Parathyroid adenoma (tissue), 2 donors: ENCODE data around the gene ZNHIT2.

Experiments
- H2AFZ ChIP-seq: fragments of 300-600 bp; sonication (generic); one replicate; pipeline ENCODE4 v1.7.0; 2017; ENCODE audit warnings: antibody characterized with exemption, mild to moderate bottlenecking
- H3K27ac ChIP-seq: fragments of 300-600 bp; sonication (generic); one replicate; pipeline ENCODE4 v1.7.0; 2017
- H3K27me3 ChIP-seq: fragments of 300-600 bp; sonication (generic); one replicate; pipeline ENCODE4 v1.7.0; 2017; ENCODE audit warnings: low read length; ENCODE audit not compliant: control insufficient read depth, insufficient read depth
- H3K36me3 ChIP-seq: fragments of 300-600 bp; sonication (generic); one replicate; pipeline ENCODE4 v1.7.0; 2017; ENCODE audit warnings: low read length; ENCODE audit not compliant: control insufficient read depth, insufficient read depth
- H3K4me1 ChIP-seq: fragments of 300-600 bp; sonication (generic); one replicate; pipeline ENCODE4 v1.7.0; 2017; ENCODE audit warnings: control low read depth
- H3K4me2 ChIP-seq: fragments of 300-600 bp; sonication (generic); one replicate; pipeline ENCODE4 v1.7.0; 2017; ENCODE audit warnings: low read length
- H3K4me3 ChIP-seq: fragments of 300-600 bp; sonication (generic); one replicate; pipeline ENCODE4 v1.7.0; 2017; ENCODE audit warnings: low read depth, low read length
- H3K79me2 ChIP-seq: fragments of 300-600 bp; sonication (generic); one replicate; pipeline ENCODE4 v1.7.0; 2017; ENCODE audit warnings: control low read depth
- H3K9ac ChIP-seq: fragments of 300-600 bp; sonication (generic); one replicate; pipeline ENCODE4 v1.7.0; 2017; ENCODE audit warnings: mild to moderate bottlenecking
- H3K9me3 ChIP-seq: fragments of 300-600 bp; sonication (generic); one replicate; pipeline ENCODE4 v1.7.0; 2017; ENCODE audit warnings: low read length; ENCODE audit not compliant: control insufficient read depth
- TF ChIP-seq, protein P1 (sequence below): fragments of 300-600 bp; sonication (generic); IDR thresholded peaks from one replicate; pipeline ENCODE4 v1.7.0; 2017; ENCODE audit warnings: antibody characterized with exemption, mild to moderate bottlenecking
- donor health status: primary hyperparathyroidism.

Gene ZNHIT2

DNA sequence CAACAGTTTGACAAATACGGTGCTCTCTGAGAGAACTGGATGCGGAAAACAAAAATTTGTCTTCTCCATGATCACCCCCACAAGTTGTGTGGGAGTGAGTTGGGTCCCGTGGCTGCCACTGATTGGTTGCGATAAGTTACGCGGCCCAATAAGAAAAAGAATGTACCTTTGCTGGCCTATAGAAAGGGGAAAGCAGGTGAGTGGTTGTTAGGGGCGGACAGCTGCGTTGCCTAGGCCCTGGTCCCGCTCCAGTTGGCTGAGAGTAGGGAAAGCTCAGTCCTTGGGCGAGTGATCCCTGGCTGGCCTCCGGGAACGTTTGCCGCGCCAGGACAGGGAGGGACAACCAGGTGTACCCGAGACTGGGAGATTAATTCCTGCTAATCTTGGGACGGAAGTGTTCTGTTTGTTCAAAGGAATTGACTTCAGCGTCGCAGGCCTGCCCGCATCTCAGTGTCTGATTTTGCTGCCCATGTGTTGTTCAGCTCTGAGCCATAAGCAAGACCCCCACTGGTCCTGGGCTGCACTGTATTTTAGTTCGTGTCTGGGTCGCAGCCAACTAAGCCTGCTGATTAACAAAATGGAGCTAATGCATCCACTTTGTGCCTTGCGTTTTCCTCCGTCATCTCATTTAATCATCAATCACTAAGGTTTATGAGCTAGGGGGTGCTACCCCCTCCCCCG is 17.6 kb upstream of the ZNHIT2 start:
- no peaks in the 10 kb centered on the region for H3K36me3 ChIP-seq
- H3K4me2 ChIP-seq, result peak overlapping the region; percentile 96
- H3K79me2 ChIP-seq, result peaks cover 10% of the 10 kb centered on the region
- no peaks in the 10 kb centered on the region for H3K27me3 ChIP-seq
- no peaks in the 10 kb centered on the region for H3K9me3 ChIP-seq
- peak overlapping the region; percentile 91 for H2AFZ ChIP-seq
- H3K9ac ChIP-seq, result peak overlapping the region; percentile 93
- H3K27ac ChIP-seq, result peak overlapping the region; percentile 100
- peaks cover 2% of the 10 kb centered on the region for H3K4me1 ChIP-seq
- TF ChIP-seq, protein P1, sequence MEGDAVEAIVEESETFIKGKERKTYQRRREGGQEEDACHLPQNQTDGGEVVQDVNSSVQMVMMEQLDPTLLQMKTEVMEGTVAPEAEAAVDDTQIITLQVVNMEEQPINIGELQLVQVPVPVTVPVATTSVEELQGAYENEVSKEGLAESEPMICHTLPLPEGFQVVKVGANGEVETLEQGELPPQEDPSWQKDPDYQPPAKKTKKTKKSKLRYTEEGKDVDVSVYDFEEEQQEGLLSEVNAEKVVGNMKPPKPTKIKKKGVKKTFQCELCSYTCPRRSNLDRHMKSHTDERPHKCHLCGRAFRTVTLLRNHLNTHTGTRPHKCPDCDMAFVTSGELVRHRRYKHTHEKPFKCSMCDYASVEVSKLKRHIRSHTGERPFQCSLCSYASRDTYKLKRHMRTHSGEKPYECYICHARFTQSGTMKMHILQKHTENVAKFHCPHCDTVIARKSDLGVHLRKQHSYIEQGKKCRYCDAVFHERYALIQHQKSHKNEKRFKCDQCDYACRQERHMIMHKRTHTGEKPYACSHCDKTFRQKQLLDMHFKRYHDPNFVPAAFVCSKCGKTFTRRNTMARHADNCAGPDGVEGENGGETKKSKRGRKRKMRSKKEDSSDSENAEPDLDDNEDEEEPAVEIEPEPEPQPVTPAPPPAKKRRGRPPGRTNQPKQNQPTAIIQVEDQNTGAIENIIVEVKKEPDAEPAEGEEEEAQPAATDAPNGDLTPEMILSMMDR, result no peak
- peak overlapping the region; percentile 92 for H3K4me3 ChIP-seq

DNA sequence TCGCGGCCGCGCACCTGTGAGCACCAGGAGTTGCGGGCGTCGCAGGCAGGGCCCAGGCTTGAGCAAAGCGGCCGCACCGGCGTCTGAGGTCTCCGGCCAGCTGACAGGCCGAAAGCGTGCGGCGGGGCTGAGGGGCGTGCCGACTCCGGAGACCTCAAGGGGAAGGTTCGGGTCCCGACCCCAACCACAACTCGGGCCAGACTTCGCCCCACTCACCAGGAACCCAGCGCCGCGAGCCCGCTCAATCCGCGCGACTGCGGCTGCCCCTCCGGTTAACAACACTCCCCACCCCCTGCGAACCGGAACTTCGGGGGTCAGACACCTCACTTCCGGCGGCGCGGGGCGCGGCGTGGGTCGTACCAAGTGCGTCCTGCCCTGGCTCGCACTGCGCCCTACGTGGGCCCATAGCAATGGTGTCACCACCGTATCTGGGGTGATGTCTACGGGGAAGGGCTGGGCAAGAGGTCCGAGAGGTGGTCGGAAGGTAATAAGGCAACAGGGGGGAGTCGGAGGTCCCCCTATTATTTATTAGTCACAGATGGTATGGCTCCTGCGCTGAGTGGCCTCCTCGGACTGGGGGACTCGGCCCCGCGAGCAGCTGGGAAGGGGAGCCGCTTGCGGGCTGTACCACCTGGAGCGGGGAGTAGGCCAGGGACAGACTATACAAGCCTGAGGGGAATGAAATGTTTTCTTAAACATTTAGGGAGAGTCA is 16.9 kb upstream of the ZNHIT2 start, which contains the start of gene SYVN1:
Gene SYVN1, minus strand, starts transcription at position 280 of the 712 bp plus-strand sequence. CDS start 918 bp downstream, outside the sequence.
- TF ChIP-seq, protein P1, result no peak

DNA sequence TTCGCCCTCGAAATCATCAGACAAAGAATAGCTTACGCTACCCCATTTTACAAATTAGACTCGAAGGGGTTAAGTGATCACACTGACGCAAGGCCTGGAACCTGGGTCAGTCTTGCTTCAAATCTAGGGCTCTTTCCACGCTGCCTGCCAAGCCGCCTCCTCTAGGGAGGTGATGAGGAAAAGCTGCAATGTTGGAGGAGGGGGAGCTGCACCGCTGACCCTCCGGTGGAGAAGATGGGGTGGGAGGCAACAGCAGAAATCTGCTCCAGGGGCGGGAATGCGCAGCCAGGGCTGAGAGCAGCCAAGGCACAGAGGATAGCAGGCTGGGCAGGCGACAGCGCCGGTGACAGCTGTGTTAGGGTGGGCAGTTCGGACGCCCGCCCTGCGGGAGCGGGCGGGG is 16.2 kb upstream of the ZNHIT2 start:
- Histone ChIP-seq H3K4me1 (peaks cover 2% of the 10 kb centered on the region), H2AFZ (peak overlapping the region; percentile 91), H3K9ac (no peak overlapping the region), H3K4me2 (peak overlapping the region; percentile 87), H3K4me3 (peak overlapping the region; percentile 92), H3K79me2 (peaks cover 10% of the 10 kb centered on the region), H3K36me3 (no peaks in the 10 kb centered on the region), H3K27me3 (no peaks in the 10 kb centered on the region), H3K27ac (peak overlapping the region; percentile 100), H3K9me3 (no peaks in the 10 kb centered on the region)
- TF ChIP-seq, protein P1, result no peak

More for the DNA sequence above, 16.9 kb upstream of the ZNHIT2 start, which contains the start of gene SYVN1:
- Histone ChIP-seq H3K4me3 (peak within 1 kb of the TSS; percentile 92), H3K27ac (peak within 1 kb of the TSS; percentile 100), H3K4me1 (peaks cover 2% of the 10 kb centered on the region), H3K79me2 (peaks cover 10% of the 10 kb centered on the region), H2AFZ (peak within 1 kb of the TSS; percentile 91), H3K9me3 (no peaks in the 10 kb centered on the region), H3K9ac (peak within 1 kb of the TSS; percentile 93), H3K4me2 (peak within 1 kb of the TSS; percentile 96), H3K36me3 (no peaks in the 10 kb centered on the region), H3K27me3 (no peaks in the 10 kb centered on the region)

DNA sequence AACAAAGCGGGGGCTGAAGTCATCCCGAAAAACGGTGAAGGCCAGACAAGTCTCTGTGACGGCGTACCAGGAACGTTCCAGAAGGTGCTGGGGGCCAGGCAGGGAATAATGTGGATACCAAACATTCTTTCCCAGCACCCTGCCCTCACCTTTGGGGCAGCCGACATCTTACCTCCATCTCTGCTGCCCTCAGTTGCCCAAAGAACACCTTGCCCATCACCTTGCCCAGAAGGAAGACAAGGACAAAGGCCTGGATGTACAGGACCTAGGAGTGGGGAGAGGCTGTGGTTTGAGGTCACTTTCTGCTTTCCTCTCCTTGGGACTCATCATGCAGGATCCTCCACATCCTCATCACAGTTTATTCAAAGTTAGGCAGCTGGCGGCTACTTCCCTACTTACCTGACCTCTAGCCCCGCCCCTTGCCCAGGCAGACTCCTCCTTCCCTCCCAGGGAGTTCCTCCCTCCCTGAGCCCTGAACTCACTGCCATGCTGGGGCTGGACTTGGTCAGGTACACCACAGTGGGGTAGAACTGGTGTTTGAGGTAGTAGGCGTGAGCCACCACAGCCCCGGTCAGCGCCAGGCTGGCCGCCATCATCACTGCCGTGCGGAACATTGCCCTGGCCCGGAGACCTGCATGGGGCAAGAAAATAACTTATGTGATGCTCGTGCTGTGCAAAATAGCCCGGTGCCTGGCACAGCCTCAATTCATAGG is 15.6 kb upstream of the ZNHIT2 start:
- Histone ChIP-seq H3K36me3 (no peaks in the 10 kb centered on the region), H3K79me2 (peaks cover 10% of the 10 kb centered on the region), H3K4me2 (peak overlapping the region; percentile 87)

More for the DNA sequence above, 15.6 kb upstream of the ZNHIT2 start:
- Histone ChIP-seq H3K9me3 (no peaks in the 10 kb centered on the region), H2AFZ (no peak overlapping the region), H3K27ac (no peak overlapping the region), H3K4me1 (peaks cover 2% of the 10 kb centered on the region), H3K27me3 (no peaks in the 10 kb centered on the region), H3K9ac (no peak overlapping the region), H3K4me3 (peak overlapping the region; percentile 92)
- TF ChIP-seq, protein P1, result no peak
